Thyroid gland (tissue), 4 donors: ENCODE results near the gene DDIT4L. TPM values are rescaled to one million over a fixed set of nuclear protein-coding genes. Genes with fewer than 3 reads are reported as not detected.

Source experiments
- DNase-seq, 2 donors: peaks; one replicate each; pipeline ENCODE4 v3.0.0-alpha.2; 2019
- H3K27ac ChIP-seq, 3 donors: fragments of 200-600 bp; sonication (generic); 1 replicate in 2 of 3; 2 replicates in 1 of 3; pipeline ENCODE4 v1.5.1; 2016 to 2019; ENCODE audit warnings: mild to moderate bottlenecking in 1 of 3, moderate library complexity in 1 of 3
- H3K27me3 ChIP-seq: fragments of 200-600 bp; sonication (generic); one replicate; pipeline ENCODE4 v1.5.1; 2019
- H3K36me3 ChIP-seq, 2 donors: fragments of 200-600 bp; sonication (generic); one replicate each; pipeline ENCODE4 v1.5.1; 2016 to 2019
- H3K4me1 ChIP-seq, 2 donors: fragments of 200-600 bp; sonication (generic); one replicate each; pipeline ENCODE4 v1.5.1; 2017 to 2019
- H3K4me3 ChIP-seq, 3 donors: fragments of 200-600 bp; sonication (generic); replicated peaks in 1 of 3; 1 replicate in 2 of 3; 2 replicates in 1 of 3; pipeline ENCODE4 v1.5.1; 2016; ENCODE audit warnings: mild to moderate bottlenecking in 1 of 3
- H3K9me3 ChIP-seq: fragments of 200-600 bp; sonication (generic); one replicate; pipeline ENCODE4 v1.5.1; 2017
- CTCF ChIP-seq, 6 experiments: fragments of 200-600 bp in 3 of 6; fragments of 450-650 bp in 3 of 6; sonication (generic) in 3 of 6; IDR thresholded peaks; one replicate each; pipeline ENCODE4 v1.5.1; 2016 to 2019; ENCODE audit warnings: antibody characterized with exemption in 6 of 6, mild to moderate bottlenecking in 2 of 6, inconsistent platforms in 1 of 6, moderate library complexity in 1 of 6
- POLR2A ChIP-seq, 2 donors: fragments of 450-650 bp; IDR thresholded peaks; one replicate each; pipeline ENCODE4 v1.6.1; 2017; ENCODE audit warnings: antibody characterized with exemption in 2 of 2, mild to moderate bottlenecking in 2 of 2, moderate library complexity in 1 of 2
- WGBS, 2 donors: methylation state at CpG; one replicate each; pipeline ENCODE4 v1.1.5; 2017; 5-methylcytosine and 5-hydroxymethylcytosine counted together
- intact Hi-C: fragments of 100-400 bp; cut with DNase I; formaldehyde crosslinking; loops from one replicate; pipeline ENCODE4 v1.15.1; 2023
- total RNA-seq, 4 donors: library from RNA; depleted of rRNA; stranded (reverse); fragments of >200 nt; gene quantifications; one replicate each; pipeline ENCODE4 v1.2.3, GENCODE V29; 2016

Gene DDIT4L, protein sequence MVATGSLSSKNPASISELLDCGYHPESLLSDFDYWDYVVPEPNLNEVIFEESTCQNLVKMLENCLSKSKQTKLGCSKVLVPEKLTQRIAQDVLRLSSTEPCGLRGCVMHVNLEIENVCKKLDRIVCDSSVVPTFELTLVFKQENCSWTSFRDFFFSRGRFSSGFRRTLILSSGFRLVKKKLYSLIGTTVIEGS
- 1 to 10 TPM; 1.4 to 3.7 (median 1.6) TPM for total RNA-seq

DNA sequence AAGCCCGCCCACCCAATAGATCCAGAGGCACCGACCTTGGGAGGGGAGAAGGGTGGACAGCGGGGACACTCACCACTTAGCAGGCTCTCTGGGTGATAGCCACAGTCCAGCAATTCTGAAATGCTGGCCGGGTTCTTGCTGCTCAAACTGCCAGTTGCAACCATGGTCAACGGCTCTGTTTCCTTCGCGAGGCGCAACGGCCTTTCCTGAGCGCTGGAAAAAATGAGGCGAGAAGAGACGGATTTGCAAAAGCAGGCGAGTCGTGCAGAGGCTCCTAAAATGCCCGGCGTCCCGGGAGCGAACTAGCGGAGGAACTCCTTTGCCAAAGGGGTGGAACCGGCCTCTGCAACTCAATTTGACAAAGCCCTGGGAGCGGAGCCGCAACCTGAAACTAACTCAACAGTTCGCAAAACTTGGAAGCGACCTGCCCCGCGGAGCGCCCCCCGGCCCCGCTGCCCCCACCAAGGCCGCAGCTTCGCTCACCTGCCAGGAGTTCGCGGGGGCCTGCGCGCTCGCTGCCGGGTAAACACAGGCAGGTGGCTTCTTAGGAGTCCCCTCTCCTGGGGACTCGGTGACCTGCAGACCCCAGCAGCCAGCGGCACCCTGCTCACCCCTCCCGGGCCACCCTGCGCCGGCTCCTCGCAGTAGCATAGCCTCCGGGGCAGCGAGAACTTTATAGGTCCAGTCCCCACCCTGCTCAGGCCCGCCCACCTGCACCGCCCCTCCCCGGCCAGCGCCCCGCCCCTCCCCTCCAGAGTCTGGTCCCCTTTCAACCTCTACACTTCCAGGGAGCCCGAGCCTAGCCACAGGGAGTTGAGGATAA is at the start of gene DDIT4L:
Gene DDIT4L (minus strand): TSS at position 649 of the 823 bp plus-strand sequence. CDS start 485 bp downstream, at position 164.
- Histone ChIP-seq H3K27me3 (no peaks in the 10 kb centered on the region), H3K4me1 (peaks cover 5 to 9% of the 10 kb centered on the region in 2 donors), H3K27ac (no peak within 1 kb of the TSS), H3K9me3 (no peaks in the 10 kb centered on the region), H3K4me3 (peak within 1 kb of the TSS; percentile 42 to 65 (median 47)), H3K36me3 (no peaks in the 10 kb centered on the region)
- peak; percentile 39 to 49 for DNase-seq
- WGBS, 2 donors = 3% methylated on average over 18 to 36 of the region's 51 CpGs
- TF ChIP-seq POLR2A (IDR thresholded peaks at IDR 0.05) (peak in 1 of 2 donors; percentile 30), CTCF (IDR thresholded peaks at IDR 0.05) (no peak)
- intact Hi-C loops = no loop called here

- intact Hi-C loops = no loop called here
- WGBS, 2 donors = 36 to 68% methylated on average over 2 of the region's 2 CpGs
- H3K4me1 ChIP-seq = no peaks in the 10 kb centered on the region
- H3K4me3 ChIP-seq = no peak overlapping the region
- no peaks in the 10 kb centered on the region for H3K9me3 ChIP-seq
- H3K27ac ChIP-seq = no peak overlapping the region
- TF ChIP-seq POLR2A (IDR thresholded peaks at IDR 0.05) (no peak), CTCF (IDR thresholded peaks at IDR 0.05) (no peak)
- H3K36me3 ChIP-seq = no peaks in the 10 kb centered on the region
- no peaks in the 10 kb centered on the region for H3K27me3 ChIP-seq
- DNase-seq = no peak
Observed at GRCh38 chr4:100240008-100240407, 49.7 kb upstream of the DDIT4L start.

GRCh38 chr4:100224721-100225120 is 34.5 kb upstream of the DDIT4L start:
- no peaks in the 10 kb centered on the region for H3K27me3 ChIP-seq
- intact Hi-C loops = no loop called here
- no peak overlapping the region for H3K27ac ChIP-seq
- H3K4me1 ChIP-seq = no peaks in the 10 kb centered on the region
- H3K9me3 ChIP-seq = no peaks in the 10 kb centered on the region
- no peak for DNase-seq
- H3K4me3 ChIP-seq = no peak overlapping the region
- no peaks in the 10 kb centered on the region for H3K36me3 ChIP-seq
- TF ChIP-seq POLR2A (IDR thresholded peaks at IDR 0.05) (no peak), CTCF (IDR thresholded peaks at IDR 0.05) (no peak)

- intact Hi-C loops = no loop called here
- TF ChIP-seq CTCF (IDR thresholded peaks at IDR 0.05) = no peak
- no peak for TF ChIP-seq POLR2A (IDR thresholded peaks at IDR 0.05)
Observed at GRCh38 chr4:100224160-100224559, 33.9 kb upstream of the DDIT4L start.

DNA sequence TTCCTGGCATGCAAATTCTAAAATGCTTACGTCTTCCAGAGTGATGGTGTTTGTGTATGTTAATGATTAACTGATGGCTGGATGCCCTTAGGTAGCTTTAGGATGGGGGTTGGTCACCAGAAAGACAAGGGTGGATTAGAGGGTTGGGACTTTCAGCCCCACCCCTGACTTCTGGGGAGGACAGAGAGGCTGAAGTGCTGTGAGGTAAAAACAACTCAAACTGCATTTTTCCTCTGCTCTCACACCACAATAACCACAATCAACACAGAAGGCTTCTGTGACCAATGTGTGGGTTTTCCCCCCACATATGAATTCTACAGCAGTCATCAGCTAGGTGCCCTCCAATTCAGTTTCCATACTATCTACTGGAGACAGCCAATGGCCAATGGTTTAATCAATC is 18.7 kb upstream of the DDIT4L start:
- no peak for TF ChIP-seq POLR2A (IDR thresholded peaks at IDR 0.05)
- no peak for TF ChIP-seq CTCF (IDR thresholded peaks at IDR 0.05)
- no peak for DNase-seq
- WGBS, 2 donors = 0 to 45% methylated on average over 1 of the region's 1 CpG

More at GRCh38 chr4:100224160-100224559, 33.9 kb upstream of the DDIT4L start:
- Histone ChIP-seq H3K4me3 (no peak overlapping the region), H3K9me3 (no peaks in the 10 kb centered on the region), H3K36me3 (no peaks in the 10 kb centered on the region), H3K27me3 (no peaks in the 10 kb centered on the region), H3K4me1 (no peaks in the 10 kb centered on the region), H3K27ac (no peak overlapping the region)
- DNase-seq = no peak

More for the DNA sequence above, 18.7 kb upstream of the DDIT4L start:
- Histone ChIP-seq H3K4me3 (no peak overlapping the region), H3K9me3 (no peaks in the 10 kb centered on the region), H3K27ac (no peak overlapping the region), H3K4me1 (no peaks in the 10 kb centered on the region), H3K27me3 (no peaks in the 10 kb centered on the region), H3K36me3 (no peaks in the 10 kb centered on the region)
- intact Hi-C loops = no loop called here
